Measurements from ENCODE around the gene ZCCHC24.

ZCCHC24 gene

DNA sequence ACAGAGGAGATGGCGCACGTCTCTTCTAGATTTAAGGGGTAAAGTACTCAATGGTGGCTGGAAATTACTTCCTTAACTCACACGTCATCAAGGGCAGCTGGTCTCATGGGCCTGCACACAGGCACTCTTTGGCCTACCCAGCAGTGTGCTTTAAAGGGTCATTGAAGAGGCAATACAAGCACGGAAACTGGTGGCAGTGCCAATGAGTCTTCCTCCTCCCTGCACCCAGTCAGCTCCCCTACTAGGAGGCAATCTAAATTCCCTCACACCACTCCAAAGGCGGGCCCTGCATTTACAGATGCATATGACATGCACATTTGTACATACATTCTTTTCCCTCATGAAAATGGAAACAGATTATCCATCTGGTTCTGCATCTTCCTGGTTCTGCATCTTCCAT lies 50.8 kb downstream of the ZCCHC24 start:
- DNase-seq = no peak

DNA sequence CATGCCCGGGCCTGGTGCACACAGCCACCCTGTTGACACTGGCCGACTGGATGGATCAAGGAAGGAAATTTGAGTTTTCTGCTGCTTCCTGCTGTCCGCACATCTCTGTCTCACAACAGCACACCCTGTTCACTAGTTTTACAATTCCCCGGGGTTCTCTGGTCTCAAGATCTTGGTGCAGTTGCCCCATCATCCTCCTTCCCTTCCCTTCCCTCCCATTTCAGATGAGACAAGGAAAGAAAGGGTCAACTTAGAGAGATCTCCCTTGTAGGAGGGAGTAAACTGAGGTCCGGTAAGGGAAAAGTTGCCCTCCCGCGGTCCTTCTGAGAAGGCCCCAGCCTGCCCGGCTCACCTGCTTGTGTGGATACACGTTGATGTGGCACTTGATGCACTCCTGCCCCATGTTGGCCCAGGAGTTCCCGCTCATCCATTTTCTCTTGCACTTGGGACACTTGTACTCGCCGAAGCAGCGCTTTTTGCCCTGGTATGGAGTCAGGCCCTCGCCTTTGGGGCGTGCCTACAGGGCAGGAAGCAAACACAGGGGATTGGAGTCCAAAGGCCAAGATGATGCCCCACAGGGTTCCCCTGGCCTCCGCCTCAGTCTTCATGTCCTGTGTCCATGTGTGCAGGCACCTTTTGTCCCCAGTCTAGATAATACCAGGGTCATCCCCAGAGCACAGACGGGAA lies 51.4 kb downstream of the ZCCHC24 start:
- DNase-seq = no peak

DNA sequence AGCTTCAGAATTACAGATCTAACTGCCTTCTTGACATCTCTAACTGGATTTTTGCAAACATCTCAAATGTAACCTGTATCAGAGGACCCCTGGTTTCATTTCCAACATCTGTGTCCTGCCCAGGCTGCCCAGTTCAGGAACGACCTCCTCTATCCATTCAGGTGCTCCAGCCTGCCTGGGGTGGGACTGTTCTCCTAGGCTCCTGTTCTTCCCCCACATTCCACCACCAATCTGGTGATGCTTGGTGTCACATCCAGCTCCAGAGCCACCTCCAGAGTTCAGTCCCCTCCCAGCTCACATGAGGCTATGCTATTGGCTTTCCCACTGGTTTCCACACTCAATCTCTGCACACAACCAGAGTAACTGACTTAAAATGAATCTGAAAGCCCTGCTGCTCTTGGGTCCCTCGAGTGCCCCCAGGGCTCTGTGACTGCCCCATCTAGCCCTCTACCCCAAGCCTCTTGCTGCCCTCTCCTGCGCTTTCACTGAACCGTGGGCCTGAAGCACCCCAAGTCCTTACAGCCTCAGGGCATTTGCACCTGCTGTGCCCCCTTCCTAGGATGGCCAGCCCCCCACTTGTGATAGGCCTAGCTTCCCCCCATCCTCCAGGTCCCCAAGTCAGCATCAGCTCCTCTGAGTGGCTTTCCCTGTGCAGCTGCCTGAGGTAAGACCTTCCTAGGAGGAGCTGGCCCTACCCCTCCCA lies 52.1 kb downstream of the ZCCHC24 start:
- DNase-seq = no peak

DNA sequence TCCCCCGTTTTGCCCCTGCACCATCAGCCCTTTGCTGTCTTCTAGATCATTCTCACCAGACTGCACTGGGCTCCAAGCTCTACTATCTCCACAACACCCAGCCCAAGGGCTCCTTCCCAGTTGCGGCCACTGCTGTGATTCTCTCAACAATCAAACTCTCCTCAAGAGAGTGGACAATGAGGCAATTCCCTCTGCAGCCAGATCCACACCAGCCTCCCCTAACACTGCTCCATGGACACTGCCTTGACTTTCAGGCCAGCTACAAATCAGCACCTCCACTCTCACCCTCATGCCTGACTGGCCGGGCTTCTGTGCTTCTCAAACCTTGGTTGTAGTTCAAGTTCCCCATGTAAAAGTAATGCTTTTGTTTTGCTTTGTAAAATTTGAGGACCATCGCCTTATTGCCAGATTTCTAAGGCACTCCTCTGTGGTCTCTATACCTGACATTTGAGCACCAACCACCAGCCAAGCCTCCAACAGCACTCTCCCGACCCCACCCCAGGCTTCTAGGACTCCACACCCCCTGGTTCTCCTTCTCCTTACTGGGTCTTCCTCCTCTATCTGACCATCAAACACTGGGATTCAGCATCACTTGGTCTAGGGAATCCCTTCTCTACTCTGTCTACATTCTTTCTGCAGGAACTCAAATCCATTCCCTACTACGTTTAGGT lies 52.8 kb downstream of the ZCCHC24 start:
- no peak for DNase-seq

DNA sequence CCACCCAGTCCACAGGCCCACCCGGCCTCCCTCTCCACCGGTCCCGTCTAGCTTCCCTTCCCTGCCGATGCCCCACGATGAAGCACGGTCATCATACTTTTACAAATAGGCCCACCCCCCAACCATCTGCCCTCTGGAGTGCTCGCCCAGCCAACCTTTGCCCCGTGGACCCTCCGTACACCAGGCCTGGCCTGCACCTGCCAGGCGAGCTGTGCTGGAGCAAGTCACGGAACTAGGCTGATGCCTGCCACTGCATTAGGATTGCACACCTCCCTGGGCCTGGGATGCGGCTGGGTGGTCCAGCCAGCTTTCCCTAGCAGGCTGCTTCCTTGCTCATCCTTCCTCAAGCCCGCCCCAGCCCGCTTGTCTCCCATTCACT lies 53.4 kb downstream of the ZCCHC24 start:
- no peak for DNase-seq

DNA sequence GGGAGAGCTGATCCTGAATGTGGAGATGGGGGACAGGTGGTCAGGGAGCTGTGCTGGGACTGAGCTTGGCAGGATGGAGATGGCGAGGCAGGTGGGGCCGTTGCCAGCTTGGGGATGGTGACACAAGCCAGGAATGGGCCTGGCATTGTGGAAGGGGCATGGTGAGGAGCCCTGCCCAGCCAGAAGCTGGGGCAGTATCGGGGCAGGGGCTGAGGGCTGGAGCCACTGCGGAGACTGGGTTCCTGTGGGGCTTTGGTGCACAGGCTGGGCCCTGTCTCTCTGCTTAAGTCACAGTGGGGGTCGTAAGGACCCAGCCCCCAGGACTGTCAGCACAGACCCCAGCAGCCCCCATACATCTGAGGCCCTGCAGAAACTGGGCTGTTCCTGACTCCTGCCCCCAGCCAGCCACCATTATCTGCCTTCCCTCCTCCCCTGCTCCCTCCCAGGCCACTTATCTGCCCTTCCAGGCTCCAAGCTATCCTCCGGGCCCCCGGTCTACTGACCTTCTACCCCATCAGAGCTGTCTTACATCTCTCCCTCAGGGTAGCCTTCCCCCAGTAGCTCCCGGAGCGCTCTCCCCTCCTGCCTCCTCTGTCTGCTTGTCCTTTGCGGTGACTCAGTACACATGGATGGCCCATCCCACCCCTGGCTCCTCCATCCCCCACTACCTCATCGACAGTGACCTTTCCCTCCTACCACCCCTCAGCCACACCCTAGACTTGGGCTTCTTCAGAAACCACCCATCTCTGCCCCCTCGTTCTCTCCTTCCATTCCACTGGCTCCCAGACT lies 54.0 kb downstream of the ZCCHC24 start:
- no peak for DNase-seq

DNA sequence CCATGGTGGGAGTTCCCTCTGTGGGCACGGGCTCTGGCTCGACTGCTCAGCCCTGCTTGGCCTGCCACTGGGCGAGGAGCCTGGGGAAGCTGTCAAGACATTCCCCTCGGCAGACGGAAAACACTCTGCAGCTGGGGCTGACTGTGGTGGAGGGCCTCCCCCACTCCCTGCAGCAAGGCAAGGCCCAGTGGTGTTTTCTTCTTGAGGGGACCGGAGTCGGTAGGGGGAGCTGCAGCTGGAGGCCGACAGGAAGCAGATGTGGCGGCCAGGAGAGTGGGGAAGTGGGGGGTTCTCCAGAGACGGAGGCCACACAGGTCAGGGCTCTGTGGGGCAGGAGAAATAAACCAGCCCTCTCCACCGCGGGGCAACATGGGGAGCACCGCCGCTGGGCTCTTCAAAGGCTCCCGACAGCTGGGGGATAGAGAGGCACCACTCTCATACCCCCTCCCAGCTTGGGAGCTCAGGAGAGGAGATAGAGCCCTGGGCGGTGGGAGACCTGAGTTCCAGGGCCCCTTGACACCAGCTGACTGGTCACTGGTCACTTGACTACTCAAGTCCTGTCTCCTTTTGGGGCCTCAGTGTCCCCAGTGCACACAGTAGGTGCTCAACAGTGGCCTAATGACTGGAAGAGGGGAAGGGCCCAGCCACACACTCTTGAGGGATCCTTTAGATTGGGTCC lies 54.7 kb downstream of the ZCCHC24 start:
- no peak for DNase-seq

DNA sequence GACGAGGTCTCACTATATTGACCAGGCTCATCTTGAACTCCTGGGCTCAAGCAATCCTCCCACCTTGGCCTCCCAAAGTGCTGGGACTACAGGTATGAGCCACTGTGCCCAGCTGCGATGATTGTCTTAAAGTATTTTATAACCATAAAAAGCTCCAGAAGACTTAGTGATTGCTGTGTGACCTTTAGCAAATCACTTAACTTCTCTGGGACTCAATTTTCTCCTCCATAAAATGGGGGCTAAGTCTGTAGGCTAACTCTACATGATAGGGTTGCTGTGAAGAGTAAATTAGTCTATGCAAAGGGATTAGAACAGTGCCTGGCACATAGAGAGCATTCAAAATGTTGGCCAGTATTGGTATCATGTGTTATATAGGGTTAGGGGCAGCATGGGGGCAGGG lies 55.4 kb downstream of the ZCCHC24 start:
- DNase-seq = no peak

DNA sequence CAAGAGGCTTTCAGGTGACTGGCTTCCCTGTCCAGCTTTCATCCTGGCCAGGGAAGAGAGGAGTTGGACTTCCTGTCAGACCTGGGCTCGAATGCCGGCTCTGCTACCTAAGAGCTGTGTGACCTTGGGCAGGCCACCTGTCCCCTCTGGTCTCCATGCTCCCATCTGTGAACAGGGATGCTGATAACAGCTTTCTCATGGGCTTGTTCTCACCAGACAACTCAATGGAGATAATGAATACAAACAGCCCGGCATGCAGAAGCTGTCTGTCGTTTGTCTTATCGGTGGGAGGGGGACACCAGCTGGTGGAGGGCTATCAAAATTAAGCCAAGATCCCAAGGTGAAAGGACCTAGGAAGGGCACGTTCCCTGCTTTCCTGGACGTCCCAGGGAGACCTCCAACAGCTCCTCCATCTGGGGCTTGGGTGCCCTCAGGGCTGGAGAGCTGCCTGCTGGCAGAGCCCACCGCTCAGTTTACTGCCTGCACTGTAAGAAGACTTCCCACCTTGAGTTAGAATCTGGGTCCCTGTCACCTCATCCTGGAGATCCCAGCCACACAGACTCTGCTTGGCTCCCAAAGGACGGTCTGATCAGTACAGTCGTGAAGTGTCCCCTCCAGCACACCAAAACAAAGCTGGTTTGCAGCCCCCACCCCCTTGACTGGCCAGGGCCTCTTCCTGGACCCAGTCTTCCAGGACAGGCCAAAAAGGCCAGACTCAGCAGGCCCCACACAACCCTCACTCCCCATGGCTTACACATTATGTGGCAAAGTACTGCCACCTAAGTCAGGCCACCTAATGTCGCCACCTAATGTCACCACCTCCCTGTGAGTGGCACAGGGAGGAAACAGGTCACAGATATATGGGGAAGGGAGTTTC lies 57.2 kb downstream of the ZCCHC24 start:
- DNase-seq = no peak

DNA sequence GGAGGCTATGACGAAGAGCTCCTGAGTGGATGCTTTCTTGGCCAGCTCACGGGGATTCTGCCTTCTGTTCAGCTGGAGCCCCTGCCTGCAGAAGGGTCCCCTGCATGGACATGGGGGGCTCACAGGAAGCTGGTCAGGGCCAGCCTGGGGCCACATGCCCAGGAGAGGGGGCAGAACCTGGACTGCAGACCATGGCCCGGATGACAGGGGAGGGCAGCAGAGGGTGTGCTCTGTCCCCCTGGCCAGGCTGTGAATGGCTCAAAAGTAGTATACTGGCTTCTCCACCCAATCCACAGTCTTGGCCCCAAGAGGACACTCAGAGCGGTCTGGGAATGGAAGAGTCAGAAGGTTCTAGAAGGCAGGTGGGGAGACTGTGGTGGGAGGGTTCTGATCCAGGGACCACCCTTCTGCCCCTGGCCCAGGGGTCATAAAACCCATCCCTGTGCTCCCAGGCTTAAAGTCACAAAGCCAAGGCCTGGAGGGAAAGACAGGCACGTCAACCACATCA lies 57.9 kb downstream of the ZCCHC24 start:
- DNase-seq = no peak

DNA sequence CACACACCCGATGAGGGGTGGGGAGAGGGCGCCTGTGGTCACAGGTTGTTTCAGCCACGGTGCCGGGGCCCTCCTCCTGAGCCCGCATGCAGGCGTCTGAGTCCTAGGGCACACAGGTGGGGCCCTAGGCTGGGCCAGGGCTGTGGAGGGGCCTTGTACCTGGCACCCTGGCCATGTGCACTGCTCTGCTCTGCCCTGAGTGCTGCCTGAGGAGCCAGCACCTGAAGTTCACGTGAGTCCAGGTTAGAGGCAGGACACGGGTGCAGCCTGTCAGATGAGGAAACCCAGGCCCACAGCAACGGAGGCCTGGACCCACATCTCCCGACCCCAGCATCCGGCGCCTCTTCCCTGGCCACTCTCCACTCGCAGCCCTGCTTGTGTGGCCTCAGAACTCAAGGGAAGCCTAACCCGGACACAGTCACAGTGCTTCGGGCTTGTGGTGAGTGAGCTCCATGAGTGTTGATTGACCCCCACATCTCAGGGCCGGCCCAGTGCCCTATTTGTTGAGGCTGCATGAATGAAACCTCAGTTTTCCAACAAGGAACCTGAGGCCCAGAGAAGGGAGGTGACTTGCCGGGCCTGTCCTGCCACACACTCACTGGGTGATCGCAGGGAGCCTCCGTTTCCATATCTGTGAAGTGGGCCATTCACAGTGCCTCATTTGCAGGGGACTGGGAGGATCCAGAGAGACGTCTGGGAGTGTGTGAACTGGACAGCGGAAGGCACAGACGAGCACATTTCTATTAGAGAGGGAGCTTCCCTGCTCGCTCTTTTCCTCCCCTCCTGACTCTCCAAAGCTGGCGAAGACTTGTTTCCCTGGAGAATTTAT lies 58.6 kb downstream of the ZCCHC24 start:
- DNase-seq = no peak

DNA sequence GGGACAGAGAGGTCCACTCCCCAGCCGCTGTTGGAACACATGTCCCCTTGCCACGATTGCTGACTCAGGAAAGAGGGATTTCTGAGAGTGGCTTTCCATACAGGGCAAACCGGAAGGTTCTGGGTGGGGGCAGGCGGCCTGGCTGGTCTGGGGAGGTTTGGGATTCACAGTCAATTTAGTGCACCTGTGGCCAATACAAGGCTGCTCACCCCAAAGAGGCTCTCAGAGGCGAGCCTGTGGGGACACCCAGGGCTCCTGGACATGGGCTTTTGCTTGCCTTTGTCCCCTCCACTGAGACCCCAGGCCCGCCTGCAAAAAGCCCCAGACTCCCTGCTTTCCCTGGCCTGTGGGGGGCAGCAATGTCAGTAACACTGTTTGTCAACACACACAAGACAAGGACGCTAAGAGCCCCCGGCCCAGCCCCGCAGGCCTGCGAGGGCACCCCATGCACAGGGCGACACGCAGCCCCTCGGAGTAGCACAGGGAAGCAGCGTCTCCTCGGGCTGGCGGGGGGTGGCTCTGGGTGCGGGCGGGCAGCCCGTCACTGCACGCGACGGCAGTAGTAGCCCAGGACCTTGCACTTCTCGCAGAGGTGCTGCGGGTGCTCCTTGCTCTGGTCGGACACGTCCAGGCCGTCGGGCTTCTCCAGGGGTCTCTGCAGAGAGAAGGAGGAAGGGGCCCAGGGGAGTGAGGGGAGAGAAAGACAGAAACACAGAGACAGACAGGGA lies 59.5 kb downstream of the ZCCHC24 start:
- DNase-seq = no peak

DNA sequence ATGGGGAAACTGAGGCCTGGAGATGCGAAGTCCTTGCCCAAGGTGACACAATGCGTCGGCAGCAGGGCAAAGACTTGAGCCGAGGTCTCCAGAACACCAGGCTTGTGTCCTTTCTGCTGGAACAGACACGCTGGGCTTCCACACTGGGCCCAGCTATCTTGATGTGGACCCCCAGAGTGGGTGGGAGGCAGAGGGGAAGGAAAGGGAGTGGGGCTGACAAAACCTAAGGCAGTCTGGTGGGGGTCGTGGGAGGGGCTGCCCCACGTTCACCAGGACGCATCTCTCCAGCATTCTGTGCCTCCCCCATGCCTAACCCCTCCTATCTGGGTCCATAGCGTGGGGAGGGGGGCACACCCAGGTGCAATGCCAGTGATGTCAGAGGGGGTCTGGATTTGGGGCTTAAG lies 60.0 kb downstream of the ZCCHC24 start:
- DNase-seq = no peak

DNA sequence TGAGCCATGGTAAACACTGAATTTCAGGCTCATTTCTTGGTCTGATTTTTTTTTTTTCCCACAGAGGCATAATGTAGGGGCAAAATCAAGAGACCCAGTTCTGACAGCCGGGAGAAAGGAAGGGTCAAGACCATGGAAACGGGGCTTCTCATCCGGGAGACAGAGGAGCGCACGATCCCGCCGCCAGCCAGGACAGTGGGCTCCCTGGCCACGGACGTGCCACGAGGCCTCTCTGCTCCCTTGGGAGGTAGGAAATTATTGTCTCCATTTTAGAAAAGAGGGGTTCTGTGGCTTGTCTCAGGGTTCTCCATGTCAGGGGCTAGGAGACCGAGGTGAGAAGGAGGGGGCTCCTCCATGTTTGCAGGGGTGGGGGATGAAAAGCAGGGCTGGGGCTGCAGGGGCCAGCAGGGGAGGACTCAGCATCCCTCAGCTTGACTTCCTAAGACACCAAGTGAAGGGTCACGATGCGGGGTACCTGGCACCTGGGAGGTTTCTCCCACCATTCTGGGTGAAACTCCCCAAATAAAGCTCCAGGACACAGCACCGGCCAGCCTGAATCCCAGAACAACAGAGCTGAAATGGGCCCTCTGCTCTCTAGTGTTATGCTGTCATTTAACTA lies 60.5 kb downstream of the ZCCHC24 start:
- no peak for DNase-seq

DNA sequence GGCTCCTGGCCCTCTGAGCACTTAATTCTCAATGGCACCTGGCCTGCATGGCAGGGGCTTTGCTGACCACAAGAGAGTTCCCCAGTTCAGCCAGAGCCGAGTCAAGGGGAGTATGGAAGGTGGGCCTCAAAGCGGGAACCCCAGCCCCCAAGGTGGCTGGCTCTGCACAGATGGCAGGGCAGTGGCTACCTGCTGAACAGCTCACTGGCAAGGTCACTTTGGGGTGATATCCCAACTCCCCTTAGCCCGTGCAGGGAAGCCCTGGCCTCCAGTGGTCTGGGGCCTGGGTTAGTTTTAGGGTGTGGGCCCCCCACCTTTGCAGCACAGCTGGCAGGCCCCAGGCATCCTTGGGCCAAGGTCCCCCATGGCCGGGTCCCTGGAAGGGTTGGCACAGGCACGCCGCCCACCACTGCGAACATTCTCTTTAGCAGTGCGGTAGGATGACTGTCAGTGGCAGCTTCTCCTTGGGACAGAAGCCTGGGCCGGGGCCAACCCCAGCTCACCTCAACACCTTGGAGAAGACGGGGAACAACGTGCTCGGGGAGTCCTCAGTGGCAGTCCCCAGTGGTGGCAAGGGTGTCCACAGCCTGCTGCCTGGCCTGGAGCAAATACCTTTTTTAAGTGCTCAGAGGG lies 61.3 kb downstream of the ZCCHC24 start:
- no peak for DNase-seq

DNA sequence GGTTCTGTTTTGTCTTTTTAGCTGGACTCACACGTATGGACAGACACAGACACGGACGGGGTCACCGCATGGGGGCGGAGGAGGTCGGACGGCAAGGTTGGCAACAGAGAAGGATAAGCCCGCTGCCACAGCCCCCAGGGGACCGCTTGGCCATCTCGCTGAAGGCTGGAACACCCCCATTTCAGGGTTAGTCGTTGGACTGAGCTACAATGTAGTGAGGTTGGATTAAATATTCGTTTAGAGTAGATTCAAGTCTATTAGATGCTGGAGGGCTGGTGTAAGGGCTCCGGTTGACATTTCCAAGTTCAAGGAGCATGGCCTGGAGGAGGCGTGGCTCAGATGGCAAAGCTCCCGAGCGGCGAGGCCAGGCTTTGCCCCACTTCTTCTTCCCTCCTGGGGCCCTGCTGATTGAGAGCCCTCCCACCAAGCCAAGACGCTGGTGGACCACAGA lies 62.9 kb downstream of the ZCCHC24 start:
- no peak for DNase-seq

DNA sequence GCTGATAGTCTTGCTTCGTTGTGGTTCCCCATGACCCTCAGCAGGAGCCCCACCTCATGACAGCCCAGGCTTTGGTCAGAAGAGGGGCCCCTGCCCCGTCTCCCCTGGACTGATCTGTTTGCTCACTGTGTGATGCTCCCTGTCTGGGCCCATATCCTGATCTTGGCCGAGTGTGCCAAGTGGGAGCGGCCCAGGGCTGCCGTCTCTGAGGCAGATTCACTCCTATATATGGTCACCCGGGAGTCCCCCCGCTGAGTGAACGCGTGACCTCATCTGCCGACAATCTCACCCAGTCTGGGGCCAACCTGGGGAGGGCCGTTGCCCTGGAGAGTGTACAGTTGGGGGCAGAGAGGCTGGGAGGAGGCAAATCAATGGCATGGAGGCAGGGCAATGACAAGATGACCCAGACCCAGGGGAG lies 63.6 kb downstream of the ZCCHC24 start:
- no peak for DNase-seq

DNA sequence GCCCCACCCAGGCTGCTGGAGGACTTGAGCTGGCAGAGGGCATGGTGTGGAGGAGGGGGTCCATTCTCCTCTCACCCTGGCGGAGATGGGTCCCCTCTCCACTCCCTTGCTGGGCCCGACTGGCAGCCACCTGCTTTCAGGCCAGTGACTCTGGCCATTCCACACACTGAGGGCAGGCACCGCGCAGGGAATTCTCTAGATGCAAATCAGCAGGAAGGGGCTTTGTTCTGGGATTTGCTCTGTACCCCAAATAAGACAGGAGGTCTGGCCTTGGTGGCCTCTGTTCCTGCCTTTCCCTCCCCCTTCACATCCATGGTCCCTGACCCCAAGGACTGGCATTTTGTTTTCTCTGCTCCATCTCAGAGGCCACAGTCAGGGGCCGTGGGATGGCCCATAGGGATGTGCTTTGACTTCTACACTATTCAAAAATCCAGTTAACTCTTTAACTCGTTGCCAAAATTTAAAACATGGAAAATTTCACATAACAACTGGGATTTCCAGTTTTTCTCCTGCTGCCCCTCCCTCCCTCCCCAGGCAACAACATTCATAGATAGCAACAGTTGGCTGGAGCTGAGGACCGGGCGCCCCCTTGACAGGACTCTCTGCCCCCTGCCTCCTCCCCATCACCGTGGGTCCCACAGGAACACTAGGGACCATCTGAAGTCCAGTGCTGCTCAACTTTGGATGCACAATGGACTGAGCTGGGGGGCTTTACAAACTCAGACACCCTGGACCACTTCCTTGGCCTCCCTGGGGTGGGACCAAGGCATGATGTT lies 64.3 kb downstream of the ZCCHC24 start:
- no peak for DNase-seq

Data from NCI-H187 (cell line).